Bladder microvascular endothelial cell (primary cell): Measurements from ENCODE around the gene PRR11. TPM values are rescaled to one million over a fixed set of nuclear protein-coding genes. Genes with fewer than 3 reads are reported as not detected.

Source experiments
- total RNA-seq: library from RNA; depleted of rRNA; stranded (reverse); fragments of >200 nt; gene quantifications from 2 replicates; pipeline ENCODE4 v1.2.3, GENCODE V29; 2014

PRR11 gene
- total RNA-seq, result 7.7 and 12.6 TPM in 2 replicates

DNA sequence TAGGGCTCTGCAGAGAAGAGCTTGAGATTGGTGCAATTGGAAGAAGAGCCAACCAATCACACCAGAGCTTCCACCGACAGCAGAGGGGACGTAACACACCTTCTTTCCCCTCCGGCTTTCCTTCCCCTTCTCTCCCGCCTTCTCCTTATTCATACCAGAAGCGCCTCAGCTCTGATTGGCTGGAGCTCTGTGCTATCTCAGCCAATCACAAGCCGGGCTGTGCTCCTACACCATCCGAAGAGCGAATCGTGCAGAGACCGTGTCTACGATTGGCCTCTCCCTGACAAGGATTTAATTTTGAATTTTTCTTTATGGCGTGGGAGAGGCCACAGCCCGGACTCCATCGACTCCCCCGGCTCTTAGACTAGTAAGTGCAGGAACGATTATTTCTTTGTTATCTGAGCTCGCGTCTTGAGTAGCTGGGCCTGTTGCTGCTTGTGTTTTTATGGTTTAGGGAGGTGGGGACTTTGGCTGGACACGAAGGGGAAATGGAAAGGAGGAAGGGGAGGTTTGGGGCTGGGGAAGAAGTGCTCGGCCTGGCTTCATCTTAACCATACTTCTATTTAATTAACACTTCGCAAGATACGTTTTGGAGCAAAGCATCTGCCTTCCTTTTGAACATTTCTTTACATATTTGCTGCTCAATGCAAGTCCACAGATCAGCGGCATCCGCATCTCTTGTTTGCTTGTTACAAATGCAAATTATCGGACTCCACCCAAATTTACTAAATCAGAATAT lies at the start of gene PRR11:
Gene PRR11 (plus strand): TSS at position 308 of the 739 bp plus-strand sequence. CDS start 14,007 bp downstream, outside the sequence.

DNA sequence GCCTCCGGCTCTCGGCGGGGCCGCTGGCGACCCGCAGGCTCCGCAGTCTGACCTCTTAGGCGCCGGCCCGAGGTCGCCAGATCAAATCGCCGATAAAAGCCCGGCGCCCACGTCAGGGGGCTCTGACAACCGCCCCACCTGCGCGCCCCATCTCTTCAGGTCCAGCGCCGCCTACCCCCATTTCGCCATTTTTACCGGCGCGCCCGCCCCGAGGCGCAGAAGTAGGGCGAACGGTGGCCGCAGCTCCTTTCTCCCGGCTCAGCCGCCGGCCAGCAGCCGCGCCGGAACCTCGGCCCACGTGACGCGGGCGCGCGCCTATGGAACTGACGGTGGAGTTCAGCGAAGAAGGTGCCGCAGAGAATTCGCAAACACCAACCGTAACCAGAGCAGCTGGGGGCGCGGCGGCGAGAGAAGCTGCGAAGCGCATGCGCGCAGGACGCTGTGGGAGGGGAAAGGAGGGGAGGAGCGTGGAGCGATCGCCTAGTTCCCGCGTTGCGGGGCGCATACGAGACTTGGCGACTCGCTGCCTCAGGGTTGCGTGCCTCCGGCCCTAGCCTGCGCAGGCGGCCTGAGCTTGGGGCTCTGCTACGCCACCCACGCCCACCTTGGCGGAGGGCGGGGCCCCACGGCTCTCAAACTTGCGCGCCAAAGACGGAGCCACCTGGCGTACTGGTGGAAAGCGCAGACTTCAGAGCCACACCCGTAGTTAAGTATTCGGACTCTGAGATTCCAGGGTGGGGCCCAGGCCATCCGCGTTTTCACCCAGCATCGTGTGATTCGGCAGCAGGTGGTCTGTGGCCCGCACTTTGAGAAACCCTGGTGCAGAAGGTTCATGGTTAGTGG lies 48.9 kb upstream of the PRR11 start, which contains the start of gene TRIM37:
Gene TRIM37 (minus strand): TSS at position 418 of the 843 bp plus-strand sequence. CDS start 419 bp downstream, outside the sequence.

GRCh38 chr17:59154721-59155438 lies 666 bp upstream of the PRR11 start, which contains the start of gene SKA2:
TSS of gene SKA2 (minus strand) at chr17:59155186. CDS start at chr17:59155163, 23 bp downstream.

GRCh38 chr17:59220328-59221158 lies 65.0 kb downstream of the PRR11 start, which contains the start of gene GDPD1:
TSS of gene GDPD1 (plus strand) at chr17:59220511. CDS start at chr17:59220610, 99 bp downstream.

Other genes starting within 250 kb of the PRR11 start
- 30.4 and 65.4 TPM in 2 replicates for gene TRIM37, start 48.9 kb upstream of the PRR11 start, total RNA-seq
- 41.9 and 49.0 TPM in 2 replicates for gene SKA2, start 560 bp upstream of the PRR11 start, total RNA-seq
- gene SMG8, start 54.3 kb downstream of the PRR11 start, total RNA-seq, result 14.9 and 24.7 TPM in 2 replicates
- 0.97 and 3.1 TPM in 2 replicates for gene GDPD1, start 64.8 kb downstream of the PRR11 start, total RNA-seq
- gene YPEL2, start 175.9 kb downstream of the PRR11 start, total RNA-seq, result 46.0 and 127 TPM in 2 replicates